B cell (primary cell): Measurements from ENCODE around the gene S100PBP.

Experiments
- CTCF ChIP-seq: fragments of 200-600 bp; IDR thresholded peaks from one replicate; pipeline ENCODE4 v1.8.0; 2022; ENCODE audit warnings: antibody characterized with exemption, mild to moderate bottlenecking
- EZH2 ChIP-seq: IDR thresholded peaks from 2 replicates; pipeline ENCODE4 v1.6.1; 2012; ENCODE audit warnings: borderline replicate concordance, low read depth, mild to moderate bottlenecking, moderate library complexity, low read length; ENCODE audit not compliant: insufficient read depth, poor library complexity, severe bottlenecking

- TF ChIP-seq CTCF = no peak
- TF ChIP-seq EZH2 = no peak
These were observed 8.9 kb upstream of the S100PBP start for GRCh38 chr1:32808580-32808979.
